Cardiac muscle cell (in vitro differentiated cells and primary cell): ENCODE measurements around the gene FGF1. TPM values are rescaled to one million over a fixed set of nuclear protein-coding genes. Genes with fewer than 3 reads are reported as not detected.

Source experiments
- DNase-seq, 2 donors: peaks; one replicate each; pipeline versions ENCODE4 v3.0.0 to v3.0.0-alpha.2; 2010 to 2017; ENCODE audit warnings: low read depth in 1 of 2, low spot score in 1 of 2
- H3K27ac ChIP-seq: fragments of 200-600 bp; sonication (generic); 2 replicates; pipeline ENCODE4 v1.5.1; 2016
- H3K27me3 ChIP-seq: fragments of 200-600 bp; sonication (generic); 2 replicates; pipeline ENCODE4 v1.6.0; 2016; ENCODE audit warnings: control low read depth
- H3K36me3 ChIP-seq: fragments of 200-600 bp; sonication (generic); 2 replicates; pipeline ENCODE4 v1.5.1; 2016; ENCODE audit warnings: control low read depth
- H3K4me1 ChIP-seq: fragments of 200-600 bp; sonication (generic); 2 replicates; pipeline ENCODE4 v1.8.1; 2017; ENCODE audit warnings: low read depth, mild to moderate bottlenecking, mixed run types
- H3K4me3 ChIP-seq: fragments of 200-600 bp; sonication (generic); 2 replicates; pipeline ENCODE4 v1.5.1; 2016; ENCODE audit warnings: mild to moderate bottlenecking
- H3K9me3 ChIP-seq: fragments of 200-600 bp; sonication (generic); 2 replicates; pipeline ENCODE4 v1.5.1; 2017; ENCODE audit warnings: low read depth, mild to moderate bottlenecking, control low read depth
- polyA plus RNA-seq: library from polyadenylated mRNA; unstranded; fragments of >200 nt; fragmentation: Nextera tagmentation; extraction: Ambion mirVana; gene quantifications from 2 replicates; pipeline ENCODE4 v1.2.1, GENCODE V29; 2016
- total RNA-seq: library from RNA; depleted of rRNA; stranded (reverse); fragments of >200 nt; gene quantifications from 2 replicates; pipeline ENCODE4 v1.2.3, GENCODE V29; 2016
- TF ChIP-seq, protein P1 (sequence below): IDR thresholded peaks from 2 replicates; pipeline ENCODE4 v1.5.1; 2012; ENCODE audit warnings: low read depth, mild to moderate bottlenecking, low read length

Gene FGF1
- total and polyA plus RNA-seq, 2 experiments from 2014 or later: not detected

DNA sequence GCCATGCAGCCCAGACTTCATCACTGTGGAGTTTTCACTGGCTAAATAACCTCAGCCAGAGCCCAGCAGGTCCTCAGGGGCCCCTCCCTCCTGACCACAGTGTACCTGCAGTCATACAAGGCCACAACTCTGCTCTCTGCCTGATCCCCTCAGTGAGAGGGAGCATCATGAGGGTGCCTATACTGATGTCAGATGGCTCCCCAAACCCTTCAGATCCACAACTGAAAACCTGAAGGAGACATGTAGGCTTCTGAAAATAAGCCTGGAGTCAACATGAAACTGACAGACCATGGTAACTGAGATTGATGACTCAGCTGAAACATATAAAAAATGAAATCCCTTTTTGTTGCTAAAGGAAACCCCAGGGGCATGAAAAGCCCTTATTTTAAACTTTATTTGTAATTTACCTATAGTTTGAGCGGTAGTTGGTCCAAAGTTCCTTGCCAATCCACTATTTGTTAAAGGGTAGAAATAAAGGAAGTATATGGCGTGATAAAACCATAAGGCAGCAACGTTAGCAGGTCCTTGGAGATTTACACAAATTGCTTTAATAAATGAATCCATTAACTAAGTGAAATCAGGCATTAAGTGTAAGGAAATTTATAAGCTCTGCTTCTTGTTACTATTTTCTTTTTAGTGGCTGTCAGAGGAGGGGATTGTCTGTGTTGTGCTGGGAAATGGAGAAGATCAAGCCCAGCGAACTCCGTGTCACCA is 68.3 kb downstream of the FGF1 start:
- no peak overlapping the region for H3K27ac ChIP-seq
- H3K9me3 ChIP-seq: no peaks in the 10 kb centered on the region
- H3K4me3 ChIP-seq: no peak overlapping the region
- TF ChIP-seq, protein P1, sequence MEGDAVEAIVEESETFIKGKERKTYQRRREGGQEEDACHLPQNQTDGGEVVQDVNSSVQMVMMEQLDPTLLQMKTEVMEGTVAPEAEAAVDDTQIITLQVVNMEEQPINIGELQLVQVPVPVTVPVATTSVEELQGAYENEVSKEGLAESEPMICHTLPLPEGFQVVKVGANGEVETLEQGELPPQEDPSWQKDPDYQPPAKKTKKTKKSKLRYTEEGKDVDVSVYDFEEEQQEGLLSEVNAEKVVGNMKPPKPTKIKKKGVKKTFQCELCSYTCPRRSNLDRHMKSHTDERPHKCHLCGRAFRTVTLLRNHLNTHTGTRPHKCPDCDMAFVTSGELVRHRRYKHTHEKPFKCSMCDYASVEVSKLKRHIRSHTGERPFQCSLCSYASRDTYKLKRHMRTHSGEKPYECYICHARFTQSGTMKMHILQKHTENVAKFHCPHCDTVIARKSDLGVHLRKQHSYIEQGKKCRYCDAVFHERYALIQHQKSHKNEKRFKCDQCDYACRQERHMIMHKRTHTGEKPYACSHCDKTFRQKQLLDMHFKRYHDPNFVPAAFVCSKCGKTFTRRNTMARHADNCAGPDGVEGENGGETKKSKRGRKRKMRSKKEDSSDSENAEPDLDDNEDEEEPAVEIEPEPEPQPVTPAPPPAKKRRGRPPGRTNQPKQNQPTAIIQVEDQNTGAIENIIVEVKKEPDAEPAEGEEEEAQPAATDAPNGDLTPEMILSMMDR: no peak
- H3K36me3 ChIP-seq: no peaks in the 10 kb centered on the region
- H3K4me1 ChIP-seq: no peaks in the 10 kb centered on the region
- H3K27me3 ChIP-seq: no peaks in the 10 kb centered on the region
- no peak for DNase-seq

DNA sequence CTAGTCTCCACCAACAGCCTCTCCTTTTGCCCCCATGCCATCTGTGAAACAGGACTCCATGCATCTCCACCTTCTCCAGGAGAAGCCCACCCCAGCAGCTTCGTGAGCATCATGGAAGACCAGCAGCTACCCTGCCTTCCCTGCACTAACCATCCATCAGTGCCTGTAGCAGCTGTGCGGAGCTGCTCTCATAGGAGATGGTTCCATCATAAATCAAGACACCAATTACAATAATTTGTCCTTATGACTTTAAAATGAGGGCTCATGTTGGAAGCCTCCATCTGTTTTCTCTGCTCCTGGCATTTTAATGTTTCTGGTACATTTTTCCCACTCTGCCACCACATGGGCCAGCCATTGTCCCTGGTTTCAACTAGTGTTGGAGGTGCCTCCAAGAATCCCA is 69.9 kb downstream of the FGF1 start:
- no peaks in the 10 kb centered on the region for H3K36me3 ChIP-seq
- no peaks in the 10 kb centered on the region for H3K4me1 ChIP-seq
- TF ChIP-seq, protein P1: no peak
- no peaks in the 10 kb centered on the region for H3K9me3 ChIP-seq
- no peak for DNase-seq
- H3K27ac ChIP-seq: no peak overlapping the region
- no peaks in the 10 kb centered on the region for H3K27me3 ChIP-seq
- no peak overlapping the region for H3K4me3 ChIP-seq

DNA sequence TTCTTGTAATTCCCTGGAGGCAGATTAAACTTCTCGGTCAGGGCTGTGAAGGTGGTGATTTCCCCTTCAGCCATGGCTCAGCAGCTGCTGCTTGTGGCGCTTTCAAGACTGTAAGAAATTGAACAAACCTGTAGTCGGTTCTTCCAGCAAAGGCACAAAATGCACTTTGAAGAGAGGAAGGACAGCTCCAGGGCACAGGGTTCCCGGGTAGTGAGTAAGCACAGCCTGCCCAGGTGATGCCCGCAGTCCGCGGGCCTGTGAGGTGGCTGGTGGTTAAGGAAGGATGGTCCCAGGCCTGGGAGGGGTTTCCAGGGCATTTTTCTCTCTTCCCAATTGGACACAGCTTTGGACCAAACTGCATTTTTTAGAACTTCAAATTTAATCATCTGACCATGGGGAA is 71.8 kb downstream of the FGF1 start:
- Histone ChIP-seq H3K4me1 (no peaks in the 10 kb centered on the region), H3K4me3 (no peak overlapping the region), H3K27me3 (no peaks in the 10 kb centered on the region), H3K9me3 (no peaks in the 10 kb centered on the region), H3K27ac (no peak overlapping the region), H3K36me3 (no peaks in the 10 kb centered on the region)
- no peak for DNase-seq
- TF ChIP-seq, protein P1: no peak

DNA sequence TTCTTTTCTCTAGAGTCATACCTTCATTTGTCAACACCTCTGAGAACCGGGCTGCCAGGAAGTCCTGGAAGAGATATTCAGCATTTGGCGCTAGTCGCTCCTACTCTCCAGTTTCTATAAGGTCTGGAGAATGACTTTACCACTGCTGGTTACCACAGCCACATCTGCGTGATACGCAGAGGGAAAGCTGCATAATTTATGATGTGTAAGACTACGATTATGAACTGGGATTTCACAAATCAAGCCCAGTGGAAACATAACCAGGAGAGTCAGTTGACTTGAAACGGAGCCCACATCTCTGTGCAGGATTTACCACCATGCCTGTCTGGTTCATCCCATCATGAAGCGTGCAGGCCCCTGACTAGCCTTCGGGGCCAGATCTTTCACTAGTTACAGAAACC is 72.6 kb downstream of the FGF1 start:
- H3K4me3 ChIP-seq: no peak overlapping the region
- no peaks in the 10 kb centered on the region for H3K27me3 ChIP-seq
- TF ChIP-seq, protein P1: no peak
- no peaks in the 10 kb centered on the region for H3K9me3 ChIP-seq
- no peak overlapping the region for H3K27ac ChIP-seq
- peak in 1 of 2 donors; percentile 58 for DNase-seq
- no peaks in the 10 kb centered on the region for H3K4me1 ChIP-seq
- no peaks in the 10 kb centered on the region for H3K36me3 ChIP-seq

DNA sequence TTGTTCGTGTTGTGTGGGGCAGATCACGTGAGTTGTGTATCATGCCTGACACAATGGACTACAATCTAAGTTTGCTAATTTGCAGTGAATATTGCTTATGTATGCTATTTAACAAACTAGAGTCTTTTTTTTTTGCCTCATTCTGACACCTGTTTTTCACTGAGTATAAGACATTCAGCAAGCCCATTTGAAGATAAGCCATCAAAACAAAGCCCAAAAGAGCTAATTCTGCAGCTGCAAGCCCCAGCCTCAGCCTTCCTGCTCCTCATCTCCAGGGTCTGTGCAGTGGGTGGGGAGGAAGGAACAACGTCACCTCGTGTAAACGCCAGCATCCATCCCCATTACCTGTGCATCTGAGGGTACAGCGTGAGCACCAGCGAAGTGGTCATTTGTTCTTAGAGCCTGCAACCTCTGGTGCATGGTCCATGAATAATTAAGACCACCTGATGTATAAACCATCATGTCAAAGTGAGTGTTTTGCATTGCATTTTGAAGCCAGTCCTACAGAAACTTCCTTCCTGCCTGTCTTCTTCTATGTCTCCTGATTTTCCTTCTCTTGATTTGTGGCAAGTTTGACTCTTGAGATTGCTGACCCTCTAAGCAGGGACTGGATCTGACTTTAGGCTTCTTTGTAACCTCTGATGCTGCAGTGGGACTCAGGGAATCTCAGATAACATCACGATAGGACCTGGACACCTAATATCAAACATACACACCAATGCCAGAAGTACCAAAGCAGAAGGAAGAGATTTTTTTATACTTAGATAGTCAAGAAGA is 73.2 kb downstream of the FGF1 start:
- Histone ChIP-seq H3K4me1 (no peaks in the 10 kb centered on the region), H3K4me3 (no peak overlapping the region), H3K27me3 (no peaks in the 10 kb centered on the region), H3K36me3 (no peaks in the 10 kb centered on the region), H3K27ac (no peak overlapping the region), H3K9me3 (no peaks in the 10 kb centered on the region)
- no peak for DNase-seq
- TF ChIP-seq, protein P1: no peak
